Stimulated activated CD8-positive, alpha-beta memory T cell treated with anti-CD3 and anti-CD28 coated beads, Interleukin-12 subunit alpha, Interleukin-12 subunit beta, amount 100 ng/mL, for 24 hours (primary cell): Measurements from ENCODE around the gene NCAPD3.
"Not testable (repeated sequence)": the region's sequence is repeated elsewhere in the genome, so short reads cannot be mapped to it uniquely, and the experiment has no call there.

Source experiments
- DNase-seq: peaks from one replicate; pipeline ENCODE4 v3.0.0-alpha.2; 2020; ENCODE audit errors: extremely low read depth

The NCAPD3 gene

GRCh38 chr11:134223836-134224709, at the start of gene NCAPD3, which contains the start of gene VPS26B:
Gene NCAPD3 (minus strand): TSS chr11:134223967. CDS start chr11:134223926, 41 bp downstream.
Gene VPS26B (plus strand): TSS chr11:134224671. CDS start chr11:134225123, 452 bp downstream.
- peak; percentile 89 for DNase-seq

GRCh38 chr11:134273317-134273712, 49.5 kb upstream of the NCAPD3 start:
- DNase-seq = no peak

- no peak for DNase-seq
Measured at GRCh38 chr11:134272381-134273316, 48.9 kb upstream of the NCAPD3 start.

- no peak for DNase-seq
Measured at GRCh38 chr11:134271978-134272377, 48.2 kb upstream of the NCAPD3 start.

- DNase-seq = no peak
Measured at GRCh38 chr11:134270250-134270714, 46.5 kb upstream of the NCAPD3 start.

- no peak for DNase-seq
Measured at GRCh38 chr11:134267966-134268365, 44.2 kb upstream of the NCAPD3 start.

- no peak for DNase-seq
Measured at GRCh38 chr11:134267461-134267860, 43.7 kb upstream of the NCAPD3 start.

GRCh38 chr11:134266841-134267251, 43.1 kb upstream of the NCAPD3 start:
- DNase-seq = no peak

- no peak for DNase-seq
Measured at GRCh38 chr11:134266440-134266839, 42.7 kb upstream of the NCAPD3 start.

GRCh38 chr11:134264966-134265764, 41.4 kb upstream of the NCAPD3 start:
- DNase-seq = no peak

GRCh38 chr11:134261626-134262488, 38.1 kb upstream of the NCAPD3 start:
- no peak for DNase-seq

GRCh38 chr11:134260983-134261382, 37.2 kb upstream of the NCAPD3 start:
- no peak for DNase-seq

- no peak for DNase-seq
Measured at GRCh38 chr11:134260503-134260902, 36.7 kb upstream of the NCAPD3 start.

- DNase-seq = no peak
Measured at GRCh38 chr11:134258577-134258976, 34.8 kb upstream of the NCAPD3 start.

GRCh38 chr11:134257101-134257500, 33.3 kb upstream of the NCAPD3 start:
- no peak for DNase-seq

GRCh38 chr11:134255184-134255561, 31.4 kb upstream of the NCAPD3 start:
- DNase-seq = not testable (repeated sequence)

- no peak for DNase-seq
Measured at GRCh38 chr11:134254433-134255183, 30.8 kb upstream of the NCAPD3 start.

GRCh38 chr11:134253188-134253993, 29.6 kb upstream of the NCAPD3 start, which contains the start of the genes ACAD8 and THYN1:
Gene ACAD8 (plus strand): TSS chr11:134253568. CDS start chr11:134253601, 33 bp downstream.
Gene THYN1 (minus strand): TSS chr11:134253352. CDS start chr11:134252882, 470 bp downstream.
- peak; percentile 92 for DNase-seq
